H9 (cell line): ENCODE data around the gene HOXC10. TPM values are rescaled to one million over a fixed set of nuclear protein-coding genes. Genes with fewer than 3 reads are reported as not detected.

Experiments used
- DNase-seq: peaks from one replicate; pipeline ENCODE4 v3.0.0-alpha.2; 2017
- H2AFZ ChIP-seq: one replicate; pipeline ENCODE4 v1.6.1; 2013; ENCODE audit warnings: mild to moderate bottlenecking, low read length, control low read depth, moderate library complexity
- H2AK5ac ChIP-seq: 2 replicates; pipeline ENCODE4 v1.6.1; 2013; ENCODE audit warnings: low read length, control low read depth, mixed read lengths; ENCODE audit not compliant: insufficient read length
- H2BK120ac ChIP-seq: one replicate; pipeline ENCODE4 v1.6.1; 2013; ENCODE audit warnings: low read depth, mild to moderate bottlenecking, low read length, control low read depth, inconsistent platforms; ENCODE audit not compliant: poor library complexity, severe bottlenecking
- H2BK12ac ChIP-seq: 2 replicates; pipeline ENCODE4 v1.6.1; 2013; ENCODE audit warnings: low read length, control low read depth, mixed read lengths, low read depth; ENCODE audit not compliant: insufficient read length
- H2BK15ac ChIP-seq: 2 replicates; pipeline ENCODE4 v1.6.1; 2013; ENCODE audit warnings: low read depth, low read length, control low read depth
- H2BK20ac ChIP-seq: one replicate; pipeline ENCODE4 v1.6.1; 2013; ENCODE audit warnings: low read depth, mild to moderate bottlenecking, low read length, control low read depth, inconsistent platforms; ENCODE audit not compliant: poor library complexity, severe bottlenecking
- H2BK5ac ChIP-seq: 2 replicates; pipeline ENCODE4 v1.6.1; 2013; ENCODE audit warnings: low read length, control low read depth, mixed read lengths; ENCODE audit not compliant: insufficient read length
- H3K14ac ChIP-seq: 2 replicates; pipeline ENCODE4 v1.6.1; 2013; ENCODE audit warnings: low read length, control low read depth; ENCODE audit not compliant: insufficient read depth
- H3K18ac ChIP-seq: 2 replicates; pipeline ENCODE4 v1.6.1; 2013; ENCODE audit warnings: low read depth, mild to moderate bottlenecking, mixed read lengths, low read length, control low read depth; ENCODE audit not compliant: insufficient read length
- H3K23ac ChIP-seq: 2 replicates; pipeline ENCODE4 v1.6.1; 2013; ENCODE audit warnings: low read length, control low read depth, mixed read lengths, low read depth; ENCODE audit not compliant: insufficient read length
- H3K23me2 ChIP-seq: 2 replicates; pipeline ENCODE4 v1.6.1; 2013; ENCODE audit warnings: low read depth, mild to moderate bottlenecking, mixed read lengths, low read length, control low read depth; ENCODE audit not compliant: insufficient read length, poor library complexity, severe bottlenecking
- H3K27ac ChIP-seq: 2 replicates; pipeline ENCODE4 v1.5.1; 2013; ENCODE audit warnings: low read length, control low read depth, mixed read lengths, low read depth; ENCODE audit not compliant: insufficient read length
- H3K27me3 ChIP-seq: 2 replicates; pipeline ENCODE4 v1.6.1; 2013; ENCODE audit warnings: low read length, control low read depth, inconsistent platforms; ENCODE audit not compliant: insufficient read depth
- H3K4ac ChIP-seq: 2 replicates; pipeline ENCODE4 v1.6.1; 2013; ENCODE audit warnings: low read depth, mild to moderate bottlenecking, control low read depth, inconsistent platforms, low read length, moderate library complexity
- H3K4me1 ChIP-seq: 2 replicates; pipeline ENCODE4 v1.6.1; 2013; ENCODE audit warnings: low read length, control low read depth, inconsistent platforms; ENCODE audit not compliant: insufficient read depth
- H3K4me2 ChIP-seq: 2 replicates; pipeline ENCODE4 v1.6.1; 2013; ENCODE audit warnings: low read length, control low read depth, mixed read lengths; ENCODE audit not compliant: insufficient read length, insufficient read depth
- H3K56ac ChIP-seq: 2 replicates; pipeline ENCODE4 v1.6.1; 2013; ENCODE audit warnings: low read depth, mild to moderate bottlenecking, mixed read lengths, low read length, control low read depth; ENCODE audit not compliant: insufficient read length
- H3K79me1 ChIP-seq: 2 replicates; pipeline ENCODE4 v1.6.1; 2013; ENCODE audit warnings: low read depth, mild to moderate bottlenecking, moderate library complexity, low read length, control low read depth, inconsistent platforms; ENCODE audit not compliant: insufficient read depth, poor library complexity, severe bottlenecking
- H3K79me2 ChIP-seq: 2 replicates; pipeline ENCODE4 v1.6.1; 2013; ENCODE audit warnings: low read length, control low read depth, inconsistent platforms; ENCODE audit not compliant: insufficient read depth
- H3K9ac ChIP-seq: 2 replicates; pipeline ENCODE4 v1.6.1; 2013; ENCODE audit warnings: low read length, control low read depth, mixed read lengths; ENCODE audit not compliant: insufficient read length; ENCODE audit errors: extremely low read depth
- H3K9me3 ChIP-seq: one replicate; pipeline ENCODE4 v1.6.1; 2013; ENCODE audit warnings: low read depth, low read length, inconsistent platforms; ENCODE audit not compliant: control insufficient read depth
- H3T11ph ChIP-seq: one replicate; pipeline ENCODE4 v1.6.1; 2013; ENCODE audit warnings: mild to moderate bottlenecking, low read length, control low read depth, inconsistent platforms
- H4K20me1 ChIP-seq: one replicate; pipeline ENCODE4 v1.6.1; 2013; ENCODE audit not compliant: control insufficient read depth, insufficient read length, insufficient read depth
- H4K5ac ChIP-seq: 2 replicates; pipeline ENCODE4 v1.6.1; 2013; ENCODE audit warnings: low read depth, mild to moderate bottlenecking, mixed read lengths, low read length, control low read depth; ENCODE audit not compliant: insufficient read length
- H4K8ac ChIP-seq: replicated peaks from 2 replicates; pipeline ENCODE4 v1.6.1; 2013; ENCODE audit warnings: low read length, control low read depth, mixed read lengths, low read depth; ENCODE audit not compliant: insufficient read length
- H4K91ac ChIP-seq: 2 replicates; pipeline ENCODE4 v1.6.1; 2013; ENCODE audit warnings: low read depth, mild to moderate bottlenecking, moderate library complexity, mixed read lengths, low read length, control low read depth; ENCODE audit not compliant: insufficient read length
- H3K27ac Mint-ChIP-seq, 3 experiments: 2 replicates in 2 of 3; 3 replicates in 1 of 3; pipeline ENCODE4 v1.8.0; 2020 to 2021; ENCODE audit warnings: mixed read lengths in 3 of 3, mild to moderate bottlenecking in 1 of 3, moderate library complexity in 1 of 3
- H3K27me3 Mint-ChIP-seq: 2 replicates; pipeline ENCODE4 v1.8.0; 2021; ENCODE audit warnings: low read depth, mild to moderate bottlenecking, moderate library complexity, mixed read lengths
- H3K36me3 Mint-ChIP-seq, 3 experiments: 2 replicates in 2 of 3; 3 replicates in 1 of 3; pipeline ENCODE4 v1.8.0; 2020 to 2021; ENCODE audit warnings: low read depth in 3 of 3, mixed read lengths in 3 of 3; ENCODE audit not compliant: insufficient read depth in 1 of 3
- H3K4me1 Mint-ChIP-seq, 2 experiments: 2 replicates each; pipeline ENCODE4 v1.8.0; 2020; ENCODE audit warnings: mixed read lengths in 2 of 2
- H3K4me3 Mint-ChIP-seq, 2 experiments: 2 replicates in 1 of 2; 3 replicates in 1 of 2; pipeline ENCODE4 v1.8.0; 2020 to 2021; ENCODE audit warnings: mild to moderate bottlenecking in 2 of 2, mixed read lengths in 2 of 2, moderate library complexity in 1 of 2
- H3K9me3 Mint-ChIP-seq, 2 experiments: 2 replicates in 1 of 2; 3 replicates in 1 of 2; pipeline ENCODE4 v1.8.0; 2020; ENCODE audit warnings: mild to moderate bottlenecking in 2 of 2, mixed read lengths in 2 of 2, moderate library complexity in 1 of 2
- WGBS: extraction: QIAGEN DNeasy Blood & Tissue Kit; methylation state at CpG from one replicate; pipeline ENCODE4 v1.1.7; 2013; ENCODE audit warnings: missing lambda C conversion rate, low lambda C conversion rate, mixed read lengths; ENCODE audit not compliant: insufficient read length; ENCODE audit errors: extremely low coverage; 5-methylcytosine and 5-hydroxymethylcytosine counted together
- total RNA-seq: library from RNA; stranded (reverse); gene quantifications from 2 replicates; pipeline ENCODE4 v1.2.1, GENCODE V29; 2021
- TF ChIP-seq, protein P1 (sequence below): fragments of 200-600 bp; sonication (generic); conservative IDR thresholded peaks from 3 replicates; pipeline ENCODE4 v1.8.0; 2021; ENCODE audit warnings: antibody characterized with exemption, mild to moderate bottlenecking

Gene HOXC10
- total RNA-seq, 1 experiment from 2014 or later: not detected

DNA sequence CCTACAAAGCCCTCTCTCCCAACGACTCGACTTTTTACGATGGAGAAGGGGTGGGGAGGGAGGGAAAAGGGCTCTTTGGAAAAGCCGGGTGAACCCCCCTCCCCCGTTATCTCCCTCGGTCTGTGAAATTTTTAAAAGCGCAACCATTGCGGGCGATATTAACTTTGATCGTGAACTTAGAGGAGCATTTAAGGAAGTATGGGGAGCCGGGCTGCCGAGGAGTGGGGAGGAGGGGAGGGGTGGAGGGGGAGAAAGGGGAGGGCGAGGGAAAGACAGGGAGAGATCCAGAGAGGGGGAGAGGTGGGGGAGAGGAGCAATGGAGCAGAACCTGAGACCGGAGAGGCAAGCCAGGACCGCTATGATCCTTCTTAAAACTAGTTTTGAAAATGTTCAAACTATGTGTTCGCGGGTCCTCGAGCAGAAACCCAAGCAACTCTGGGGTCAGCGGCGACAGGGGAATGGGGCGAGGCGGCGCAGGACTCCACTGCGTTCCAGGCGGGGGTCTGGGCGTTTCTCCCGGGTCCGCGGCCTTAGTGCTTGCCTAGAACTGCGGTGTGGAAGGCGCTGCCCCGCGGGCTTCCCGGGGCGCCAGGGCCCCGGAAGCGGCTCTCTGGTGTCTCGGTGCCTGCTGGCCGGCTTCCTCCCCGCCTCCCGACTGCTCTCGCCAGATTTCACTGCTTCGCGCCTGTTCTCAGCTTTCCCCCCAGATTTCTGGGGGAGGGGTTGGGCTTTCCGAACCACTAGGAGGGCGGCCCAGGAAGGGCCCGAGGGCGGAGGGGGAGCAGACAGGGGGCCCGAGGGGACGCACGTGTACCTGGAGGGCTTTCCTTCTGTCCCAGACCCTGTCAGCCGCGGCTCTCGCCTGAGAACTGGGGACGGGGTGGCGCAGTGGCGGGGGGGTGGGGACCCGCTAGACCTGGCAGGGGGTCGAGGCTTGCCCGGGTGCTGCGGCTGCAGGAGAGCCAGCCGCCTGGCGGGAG, 10.6 kb upstream of the HOXC10 start, which contains the start of gene HOTAIR:
Gene HOTAIR (minus strand): TSS at position 871 of the 980 bp plus-strand sequence.
- H2BK120ac ChIP-seq: no peak within 1 kb of the TSS
- Mint-ChIP-seq H3K27ac (no peak within 1 kb of the TSS), H3K4me1 (peaks cover 14 to 25% of the 10 kb centered on the region in 2 experiments), H3K4me3 (peak within 1 kb of the TSS in 1 of 2 experiments; percentile 74; a peak in 3 of 5 replicates), H3K27me3 (peaks cover 100% of the 10 kb centered on the region), H3K36me3 (peaks cover 0 to 8% (median 3%) of the 10 kb centered on the region in 3 experiments; a peak in 3 of 7 replicates), H3K9me3 (peaks cover 9 to 12% of the 10 kb centered on the region in 2 experiments)
- no peaks in the 10 kb centered on the region for H3K79me1 ChIP-seq
- H2BK20ac ChIP-seq: no peak within 1 kb of the TSS
- no peak within 1 kb of the TSS for H4K91ac ChIP-seq
- DNase-seq: peak; percentile 55
- whole genome bisulfite sequencing: no CpG with 5 or more reads among the region's 63 CpGs
- no peak within 1 kb of the TSS for H3K23ac ChIP-seq
- no peak within 1 kb of the TSS for H3K56ac ChIP-seq
- H4K20me1 ChIP-seq: no peaks in the 10 kb centered on the region
- no peak within 1 kb of the TSS for H2AFZ ChIP-seq
- H3K9ac ChIP-seq: no peak within 1 kb of the TSS
- TF ChIP-seq, protein P1, sequence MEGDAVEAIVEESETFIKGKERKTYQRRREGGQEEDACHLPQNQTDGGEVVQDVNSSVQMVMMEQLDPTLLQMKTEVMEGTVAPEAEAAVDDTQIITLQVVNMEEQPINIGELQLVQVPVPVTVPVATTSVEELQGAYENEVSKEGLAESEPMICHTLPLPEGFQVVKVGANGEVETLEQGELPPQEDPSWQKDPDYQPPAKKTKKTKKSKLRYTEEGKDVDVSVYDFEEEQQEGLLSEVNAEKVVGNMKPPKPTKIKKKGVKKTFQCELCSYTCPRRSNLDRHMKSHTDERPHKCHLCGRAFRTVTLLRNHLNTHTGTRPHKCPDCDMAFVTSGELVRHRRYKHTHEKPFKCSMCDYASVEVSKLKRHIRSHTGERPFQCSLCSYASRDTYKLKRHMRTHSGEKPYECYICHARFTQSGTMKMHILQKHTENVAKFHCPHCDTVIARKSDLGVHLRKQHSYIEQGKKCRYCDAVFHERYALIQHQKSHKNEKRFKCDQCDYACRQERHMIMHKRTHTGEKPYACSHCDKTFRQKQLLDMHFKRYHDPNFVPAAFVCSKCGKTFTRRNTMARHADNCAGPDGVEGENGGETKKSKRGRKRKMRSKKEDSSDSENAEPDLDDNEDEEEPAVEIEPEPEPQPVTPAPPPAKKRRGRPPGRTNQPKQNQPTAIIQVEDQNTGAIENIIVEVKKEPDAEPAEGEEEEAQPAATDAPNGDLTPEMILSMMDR: no peak
- H4K5ac ChIP-seq: no peak within 1 kb of the TSS
- no peak within 1 kb of the TSS; the same call in 1 of the 2 replicates for H2BK15ac ChIP-seq
- H2BK5ac ChIP-seq: no peak within 1 kb of the TSS
- no peaks in the 10 kb centered on the region for H3K23me2 ChIP-seq
- H3K18ac ChIP-seq: no peak within 1 kb of the TSS
- no peak within 1 kb of the TSS for H3K14ac ChIP-seq
- H4K8ac ChIP-seq: no peak within 1 kb of the TSS
- H3K9me3 ChIP-seq: no peaks in the 10 kb centered on the region
- no peak within 1 kb of the TSS for H3K27ac ChIP-seq
- H2BK12ac ChIP-seq: no peak within 1 kb of the TSS
- H3K27me3 ChIP-seq: peaks cover 99% of the 10 kb centered on the region
- peak within 1 kb of the TSS; percentile 10 for H3K4me2 ChIP-seq
- no peak within 1 kb of the TSS for H2AK5ac ChIP-seq
- no peaks in the 10 kb centered on the region for H3K4me1 ChIP-seq
- H3K79me2 ChIP-seq: no peaks in the 10 kb centered on the region
- no peak within 1 kb of the TSS for H3K4ac ChIP-seq
- no peak within 1 kb of the TSS for H3T11ph ChIP-seq
